Measurements from ENCODE around the gene PNO1.

Gene PNO1

DNA sequence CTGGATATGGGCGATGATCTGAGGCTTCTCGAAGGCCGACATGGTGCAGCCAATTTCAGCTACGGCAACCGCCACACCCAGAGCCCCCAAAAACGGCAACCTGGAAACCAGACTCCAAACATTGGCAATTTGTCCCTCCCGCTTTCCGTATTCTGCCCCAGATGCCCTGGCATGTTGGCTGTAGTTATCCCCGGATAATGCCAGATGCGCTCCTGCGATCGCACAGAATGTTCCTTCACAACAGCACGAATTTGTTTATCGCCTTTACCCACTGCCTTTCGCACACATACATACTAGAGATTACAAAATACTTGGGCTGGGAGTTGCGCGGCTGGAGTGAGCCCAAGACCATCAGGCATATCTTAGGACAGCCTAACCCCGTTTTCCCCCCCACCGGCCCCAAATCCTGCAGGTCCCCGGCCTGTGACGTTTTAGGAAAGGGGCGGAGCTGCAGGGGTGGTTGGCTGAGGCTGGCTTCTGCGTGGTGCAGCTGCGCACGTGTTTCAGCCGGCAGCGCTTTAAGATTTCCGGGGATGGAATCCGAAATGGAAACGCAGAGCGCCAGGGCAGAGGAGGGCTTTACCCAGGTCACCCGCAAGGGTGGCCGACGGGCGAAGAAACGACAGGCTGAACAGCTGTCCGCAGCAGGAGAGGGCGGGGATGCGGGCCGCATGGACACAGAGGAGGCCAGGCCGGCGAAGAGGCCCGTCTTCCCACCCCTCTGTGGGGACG lies at the start of gene PNO1 (continued):
- TF ChIP-seq, protein P1, sequence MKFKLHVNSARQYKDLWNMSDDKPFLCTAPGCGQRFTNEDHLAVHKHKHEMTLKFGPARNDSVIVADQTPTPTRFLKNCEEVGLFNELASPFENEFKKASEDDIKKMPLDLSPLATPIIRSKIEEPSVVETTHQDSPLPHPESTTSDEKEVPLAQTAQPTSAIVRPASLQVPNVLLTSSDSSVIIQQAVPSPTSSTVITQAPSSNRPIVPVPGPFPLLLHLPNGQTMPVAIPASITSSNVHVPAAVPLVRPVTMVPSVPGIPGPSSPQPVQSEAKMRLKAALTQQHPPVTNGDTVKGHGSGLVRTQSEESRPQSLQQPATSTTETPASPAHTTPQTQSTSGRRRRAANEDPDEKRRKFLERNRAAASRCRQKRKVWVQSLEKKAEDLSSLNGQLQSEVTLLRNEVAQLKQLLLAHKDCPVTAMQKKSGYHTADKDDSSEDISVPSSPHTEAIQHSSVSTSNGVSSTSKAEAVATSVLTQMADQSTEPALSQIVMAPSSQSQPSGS (tag by site-specific recombination; IDR thresholded peaks at IDR 0.05; ENCODE audit: low read depth), result no peak
- TF ChIP-seq MYNN (tag by site-specific recombination; IDR thresholded peaks at IDR 0.05; ENCODE audit: borderline replicate concordance), result no peak
- TF ChIP-seq ZNF366 (tag by site-specific recombination; conservative IDR thresholded peaks at IDR 0.05), result peak; percentile 36; the same call in 1 of the 2 replicates
- TF ChIP-seq ZEB2 (tag by site-specific recombination; IDR thresholded peaks at IDR 0.05), result peak; percentile 57; the same call in 1 of the 2 replicates
- TF ChIP-seq ZBTB21 (tag by site-specific recombination; IDR thresholded peaks at IDR 0.05), result peak; percentile 83
- TF ChIP-seq, protein P2, sequence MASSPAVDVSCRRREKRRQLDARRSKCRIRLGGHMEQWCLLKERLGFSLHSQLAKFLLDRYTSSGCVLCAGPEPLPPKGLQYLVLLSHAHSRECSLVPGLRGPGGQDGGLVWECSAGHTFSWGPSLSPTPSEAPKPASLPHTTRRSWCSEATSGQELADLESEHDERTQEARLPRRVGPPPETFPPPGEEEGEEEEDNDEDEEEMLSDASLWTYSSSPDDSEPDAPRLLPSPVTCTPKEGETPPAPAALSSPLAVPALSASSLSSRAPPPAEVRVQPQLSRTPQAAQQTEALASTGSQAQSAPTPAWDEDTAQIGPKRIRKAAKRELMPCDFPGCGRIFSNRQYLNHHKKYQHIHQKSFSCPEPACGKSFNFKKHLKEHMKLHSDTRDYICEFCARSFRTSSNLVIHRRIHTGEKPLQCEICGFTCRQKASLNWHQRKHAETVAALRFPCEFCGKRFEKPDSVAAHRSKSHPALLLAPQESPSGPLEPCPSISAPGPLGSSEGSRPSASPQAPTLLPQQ (tag by site-specific recombination; IDR thresholded peaks at IDR 0.05), result peak; percentile 53; the same call in 1 of the 2 replicates
- TF ChIP-seq, protein P3, sequence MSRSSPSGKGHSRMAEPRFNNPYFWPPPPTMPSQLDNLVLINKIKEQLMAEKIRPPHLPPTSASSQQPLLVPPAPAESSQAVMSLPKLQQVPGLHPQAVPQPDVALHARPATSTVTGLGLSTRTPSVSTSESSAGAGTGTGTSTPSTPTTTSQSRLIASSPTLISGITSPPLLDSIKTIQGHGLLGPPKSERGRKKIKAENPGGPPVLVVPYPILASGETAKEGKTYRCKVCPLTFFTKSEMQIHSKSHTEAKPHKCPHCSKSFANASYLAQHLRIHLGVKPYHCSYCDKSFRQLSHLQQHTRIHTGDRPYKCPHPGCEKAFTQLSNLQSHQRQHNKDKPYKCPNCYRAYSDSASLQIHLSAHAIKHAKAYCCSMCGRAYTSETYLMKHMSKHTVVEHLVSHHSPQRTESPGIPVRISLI (tag by site-specific recombination; IDR thresholded peaks at IDR 0.05), result 0 out of 2 replicates have a peak, but pooled peaks have one; percentile 13
- TF ChIP-seq ZBTB7A (tag by site-specific recombination; IDR thresholded peaks at IDR 0.05; ENCODE audit: low read depth), result 0 out of 2 replicates have a peak, but pooled peaks have one; percentile 19
- TF ChIP-seq KLF16 (tag by site-specific recombination; IDR thresholded peaks at IDR 0.05), result peak; percentile 93
- TF ChIP-seq, protein P4, sequence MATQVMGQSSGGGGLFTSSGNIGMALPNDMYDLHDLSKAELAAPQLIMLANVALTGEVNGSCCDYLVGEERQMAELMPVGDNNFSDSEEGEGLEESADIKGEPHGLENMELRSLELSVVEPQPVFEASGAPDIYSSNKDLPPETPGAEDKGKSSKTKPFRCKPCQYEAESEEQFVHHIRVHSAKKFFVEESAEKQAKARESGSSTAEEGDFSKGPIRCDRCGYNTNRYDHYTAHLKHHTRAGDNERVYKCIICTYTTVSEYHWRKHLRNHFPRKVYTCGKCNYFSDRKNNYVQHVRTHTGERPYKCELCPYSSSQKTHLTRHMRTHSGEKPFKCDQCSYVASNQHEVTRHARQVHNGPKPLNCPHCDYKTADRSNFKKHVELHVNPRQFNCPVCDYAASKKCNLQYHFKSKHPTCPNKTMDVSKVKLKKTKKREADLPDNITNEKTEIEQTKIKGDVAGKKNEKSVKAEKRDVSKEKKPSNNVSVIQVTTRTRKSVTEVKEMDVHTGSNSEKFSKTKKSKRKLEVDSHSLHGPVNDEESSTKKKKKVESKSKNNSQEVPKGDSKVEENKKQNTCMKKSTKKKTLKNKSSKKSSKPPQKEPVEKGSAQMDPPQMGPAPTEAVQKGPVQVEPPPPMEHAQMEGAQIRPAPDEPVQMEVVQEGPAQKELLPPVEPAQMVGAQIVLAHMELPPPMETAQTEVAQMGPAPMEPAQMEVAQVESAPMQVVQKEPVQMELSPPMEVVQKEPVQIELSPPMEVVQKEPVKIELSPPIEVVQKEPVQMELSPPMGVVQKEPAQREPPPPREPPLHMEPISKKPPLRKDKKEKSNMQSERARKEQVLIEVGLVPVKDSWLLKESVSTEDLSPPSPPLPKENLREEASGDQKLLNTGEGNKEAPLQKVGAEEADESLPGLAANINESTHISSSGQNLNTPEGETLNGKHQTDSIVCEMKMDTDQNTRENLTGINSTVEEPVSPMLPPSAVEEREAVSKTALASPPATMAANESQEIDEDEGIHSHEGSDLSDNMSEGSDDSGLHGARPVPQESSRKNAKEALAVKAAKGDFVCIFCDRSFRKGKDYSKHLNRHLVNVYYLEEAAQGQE (tag by site-specific recombination; IDR thresholded peaks at IDR 0.05), result 0 out of 2 replicates have a peak, but pooled peaks have one; percentile 10
- TF ChIP-seq ZNF202 (tag by site-specific recombination; IDR thresholded peaks at IDR 0.05; ENCODE audit: borderline replicate concordance), result no peak
- TF ChIP-seq, protein P5, sequence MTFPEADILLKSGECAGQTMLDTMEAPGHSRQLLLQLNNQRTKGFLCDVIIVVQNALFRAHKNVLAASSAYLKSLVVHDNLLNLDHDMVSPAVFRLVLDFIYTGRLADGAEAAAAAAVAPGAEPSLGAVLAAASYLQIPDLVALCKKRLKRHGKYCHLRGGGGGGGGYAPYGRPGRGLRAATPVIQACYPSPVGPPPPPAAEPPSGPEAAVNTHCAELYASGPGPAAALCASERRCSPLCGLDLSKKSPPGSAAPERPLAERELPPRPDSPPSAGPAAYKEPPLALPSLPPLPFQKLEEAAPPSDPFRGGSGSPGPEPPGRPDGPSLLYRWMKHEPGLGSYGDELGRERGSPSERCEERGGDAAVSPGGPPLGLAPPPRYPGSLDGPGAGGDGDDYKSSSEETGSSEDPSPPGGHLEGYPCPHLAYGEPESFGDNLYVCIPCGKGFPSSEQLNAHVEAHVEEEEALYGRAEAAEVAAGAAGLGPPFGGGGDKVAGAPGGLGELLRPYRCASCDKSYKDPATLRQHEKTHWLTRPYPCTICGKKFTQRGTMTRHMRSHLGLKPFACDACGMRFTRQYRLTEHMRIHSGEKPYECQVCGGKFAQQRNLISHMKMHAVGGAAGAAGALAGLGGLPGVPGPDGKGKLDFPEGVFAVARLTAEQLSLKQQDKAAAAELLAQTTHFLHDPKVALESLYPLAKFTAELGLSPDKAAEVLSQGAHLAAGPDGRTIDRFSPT (tag by site-specific recombination; IDR thresholded peaks at IDR 0.05), result peak; percentile 99
- TF ChIP-seq OVOL3 (tag by site-specific recombination; IDR thresholded peaks at IDR 0.05), result 0 out of 2 replicates have a peak, but pooled peaks have one; percentile 13
- TF ChIP-seq, protein P6, sequence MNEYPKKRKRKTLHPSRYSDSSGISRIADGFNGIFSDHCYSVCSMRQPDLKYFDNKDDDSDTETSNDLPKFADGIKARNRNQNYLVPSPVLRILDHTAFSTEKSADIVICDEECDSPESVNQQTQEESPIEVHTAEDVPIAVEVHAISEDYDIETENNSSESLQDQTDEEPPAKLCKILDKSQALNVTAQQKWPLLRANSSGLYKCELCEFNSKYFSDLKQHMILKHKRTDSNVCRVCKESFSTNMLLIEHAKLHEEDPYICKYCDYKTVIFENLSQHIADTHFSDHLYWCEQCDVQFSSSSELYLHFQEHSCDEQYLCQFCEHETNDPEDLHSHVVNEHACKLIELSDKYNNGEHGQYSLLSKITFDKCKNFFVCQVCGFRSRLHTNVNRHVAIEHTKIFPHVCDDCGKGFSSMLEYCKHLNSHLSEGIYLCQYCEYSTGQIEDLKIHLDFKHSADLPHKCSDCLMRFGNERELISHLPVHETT (tag by site-specific recombination; IDR thresholded peaks at IDR 0.05), result peak; percentile 83
- no peak for TF ChIP-seq ZNF776 (tag by site-specific recombination; IDR thresholded peaks at IDR 0.05; ENCODE audit: borderline replicate concordance)
- TF ChIP-seq SCRT1 (tag by site-specific recombination; IDR thresholded peaks at IDR 0.05; ENCODE audit: borderline replicate concordance), result peak; percentile 51; the same call in 1 of the 2 replicates
- no peak for TF ChIP-seq GLI2 (tag by site-specific recombination; IDR thresholded peaks at IDR 0.05; ENCODE audit: borderline replicate concordance, low read depth)
- no peak for TF ChIP-seq ZNF221 (tag by site-specific recombination; IDR thresholded peaks at IDR 0.05; ENCODE audit: borderline replicate concordance)
- 0 out of 2 replicates have a peak, but pooled peaks have one; percentile 44 for TF ChIP-seq ZFP69B (tag by site-specific recombination; IDR thresholded peaks at IDR 0.05)
- TF ChIP-seq ZNF24 (tag by site-specific recombination; IDR thresholded peaks at IDR 0.05), result peak; percentile 58; the same call in 1 of the 2 replicates
- TF ChIP-seq ZNF76 (tag by site-specific recombination; IDR thresholded peaks at IDR 0.05; ENCODE audit: borderline replicate concordance, low read depth), result peak; percentile 83; the same call in 1 of the 2 replicates
- peak; percentile 90 for TF ChIP-seq SP3 (tag by site-specific recombination; IDR thresholded peaks at IDR 0.05)
- TF ChIP-seq, protein P7, sequence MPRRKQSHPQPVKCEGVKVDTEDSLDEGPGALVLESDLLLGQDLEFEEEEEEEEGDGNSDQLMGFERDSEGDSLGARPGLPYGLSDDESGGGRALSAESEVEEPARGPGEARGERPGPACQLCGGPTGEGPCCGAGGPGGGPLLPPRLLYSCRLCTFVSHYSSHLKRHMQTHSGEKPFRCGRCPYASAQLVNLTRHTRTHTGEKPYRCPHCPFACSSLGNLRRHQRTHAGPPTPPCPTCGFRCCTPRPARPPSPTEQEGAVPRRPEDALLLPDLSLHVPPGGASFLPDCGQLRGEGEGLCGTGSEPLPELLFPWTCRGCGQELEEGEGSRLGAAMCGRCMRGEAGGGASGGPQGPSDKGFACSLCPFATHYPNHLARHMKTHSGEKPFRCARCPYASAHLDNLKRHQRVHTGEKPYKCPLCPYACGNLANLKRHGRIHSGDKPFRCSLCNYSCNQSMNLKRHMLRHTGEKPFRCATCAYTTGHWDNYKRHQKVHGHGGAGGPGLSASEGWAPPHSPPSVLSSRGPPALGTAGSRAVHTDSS (tag by site-specific recombination; IDR thresholded peaks at IDR 0.05), result no peak
- peak; percentile 72 for TF ChIP-seq SP7 (tag by site-specific recombination; IDR thresholded peaks at IDR 0.05)
- no peak for TF ChIP-seq YY1 (tag by site-specific recombination; IDR thresholded peaks at IDR 0.05)
